ENCODE results near the gene COG6.
A peak's percentile ranks its signal among the peaks of the same experiment; 100 is the strongest.

COG6 gene

GRCh38 chr13:39682788-39683187 lies 27.3 kb downstream of the COG6 start:
- no peak for DNase-seq

DNA sequence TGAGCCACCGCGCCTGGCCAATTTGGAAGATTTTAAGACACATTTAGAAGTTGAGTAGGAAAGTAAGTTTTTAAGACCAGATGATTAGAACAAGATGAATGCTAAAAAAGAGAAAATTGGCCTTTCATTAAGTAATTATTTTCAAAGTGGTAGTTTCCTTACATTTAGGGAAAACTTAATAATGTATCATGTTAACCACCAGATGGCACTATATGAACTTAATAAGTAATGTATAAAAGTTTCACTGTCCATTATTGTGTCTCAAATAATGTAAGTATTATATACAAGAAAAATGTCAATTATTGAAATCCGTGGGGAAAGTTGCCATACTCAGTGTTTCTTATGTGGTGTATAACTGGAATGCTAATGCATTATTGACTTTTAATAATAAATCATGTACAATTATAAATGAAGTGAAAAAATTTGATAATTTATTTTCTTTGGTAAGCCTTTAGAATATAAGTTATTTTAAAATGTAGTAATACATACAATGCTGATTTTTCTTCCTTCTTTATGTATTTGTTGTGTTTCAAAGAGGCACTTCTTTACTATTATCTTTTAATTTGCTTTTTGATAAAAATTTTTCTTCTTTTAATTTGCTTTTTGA lies 29.2 kb downstream of the COG6 start:
- DNase-seq = peak; percentile 34 to 79

DNA sequence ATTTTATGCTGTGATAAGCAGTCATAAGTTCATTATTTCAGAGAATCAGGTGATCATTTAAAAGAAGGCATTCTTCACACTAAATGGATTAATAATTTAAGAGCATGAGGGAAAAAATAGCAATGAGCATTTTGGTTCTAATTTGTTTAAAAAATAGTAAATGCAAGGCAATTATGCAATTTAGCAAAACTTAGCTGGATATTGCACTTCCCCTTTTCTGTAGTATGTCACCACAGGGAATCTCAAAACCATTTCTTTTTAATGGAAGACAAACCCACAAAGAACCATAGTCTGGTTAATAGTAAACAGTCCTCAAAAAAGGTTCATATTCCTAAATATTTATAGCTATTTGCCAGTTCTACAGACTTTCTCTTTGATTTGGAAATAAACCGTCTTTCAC lies 30.2 kb downstream of the COG6 start:
- no peak for DNase-seq

DNA sequence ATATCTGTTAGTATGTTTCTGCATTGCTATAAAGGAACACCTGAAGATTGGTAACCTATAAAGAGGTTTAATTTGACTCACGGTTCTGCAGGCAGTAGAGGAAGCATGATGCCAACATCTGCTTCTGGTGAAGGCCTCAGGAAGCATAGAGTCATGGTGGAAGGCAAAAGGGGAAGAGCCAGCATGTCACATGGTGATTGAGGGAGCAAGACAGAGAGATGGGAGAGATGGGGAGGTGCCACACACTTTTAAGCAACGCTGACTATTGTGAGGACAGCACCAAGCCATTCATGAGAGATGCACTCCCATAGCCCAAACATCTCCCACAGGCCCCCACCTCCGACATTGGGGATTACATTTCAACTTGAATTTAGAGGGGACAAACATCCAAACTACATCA lies 32.8 kb downstream of the COG6 start:
- DNase-seq = no peak

DNA sequence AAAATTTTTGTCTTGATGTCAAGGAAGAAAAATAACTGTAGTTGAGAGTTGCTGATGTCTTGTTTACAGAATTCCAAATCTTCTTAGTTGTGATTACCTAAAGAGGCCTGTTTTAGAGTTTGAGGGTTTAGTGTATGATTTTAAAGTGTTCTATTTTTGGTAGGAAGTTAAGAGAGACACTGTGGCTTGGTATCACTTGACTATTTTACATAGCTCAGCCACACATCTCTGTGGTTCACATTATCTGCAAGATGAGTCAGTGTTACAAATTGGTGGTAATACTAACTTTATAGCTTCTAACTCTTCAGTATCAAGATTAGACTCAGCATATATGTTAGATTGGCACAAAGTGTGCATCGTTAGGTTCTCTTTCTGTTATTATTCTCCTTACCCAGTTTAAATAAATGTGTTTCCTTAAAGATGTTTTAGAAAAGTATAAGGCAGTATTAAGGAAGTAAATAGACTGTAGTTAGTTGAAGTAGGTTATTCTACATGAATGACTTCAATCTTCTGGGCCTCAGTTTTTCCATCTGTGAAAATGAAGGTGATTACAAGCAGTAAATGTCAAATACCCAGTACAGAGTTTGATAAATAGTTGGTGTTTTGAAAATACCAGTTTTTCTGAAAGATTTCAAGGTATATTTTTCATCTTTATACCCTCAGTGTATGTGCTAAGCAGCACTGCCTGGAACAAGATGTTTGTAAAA lies 33.4 kb downstream of the COG6 start:
- DNase-seq = no peak

- no peak for DNase-seq
Measured at GRCh38 chr13:39692660-39693438, 37.4 kb downstream of the COG6 start.

- DNase-seq = no peak
Measured at GRCh38 chr13:39699274-39699673, 43.8 kb downstream of the COG6 start.

DNA sequence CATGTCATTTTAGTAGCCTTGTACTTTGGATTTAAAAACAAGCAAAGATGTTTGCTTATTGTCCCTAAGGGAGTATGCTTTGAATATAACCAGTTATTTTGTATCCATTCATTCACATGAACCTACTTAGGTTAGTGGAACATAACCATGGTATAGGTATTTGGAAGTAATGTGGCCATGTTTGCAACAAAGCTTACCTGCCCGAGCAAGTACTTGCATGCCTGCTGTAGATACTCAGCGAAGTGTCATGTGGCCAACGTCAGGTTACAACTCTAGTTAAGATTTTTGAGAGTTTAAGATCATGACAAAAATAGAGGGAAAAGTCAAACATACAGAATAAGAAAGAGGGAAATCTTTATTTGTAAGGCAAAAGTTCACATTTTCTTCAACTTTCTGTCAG lies 57.2 kb downstream of the COG6 start:
- DNase-seq = no peak

DNA sequence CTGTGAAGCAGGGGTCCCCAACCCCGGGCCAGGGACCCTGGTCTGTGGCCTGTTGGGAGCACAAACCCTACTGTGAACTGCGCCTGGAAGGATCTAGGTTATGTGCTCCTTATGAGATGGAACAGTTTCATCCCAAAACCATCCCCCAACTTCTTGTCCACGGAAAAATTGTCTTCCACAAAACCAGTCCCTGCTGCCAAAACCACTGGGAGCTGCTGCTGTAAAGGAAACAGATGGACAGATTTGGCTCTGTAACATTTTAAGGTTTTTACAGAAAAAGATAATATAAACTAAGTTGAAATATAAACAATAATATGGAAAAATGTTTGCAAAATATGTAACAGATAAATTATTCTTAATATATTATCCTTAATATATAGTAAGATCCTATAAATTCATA lies 73.7 kb downstream of the COG6 start:
- peak; percentile 23 to 58 for DNase-seq

DNA sequence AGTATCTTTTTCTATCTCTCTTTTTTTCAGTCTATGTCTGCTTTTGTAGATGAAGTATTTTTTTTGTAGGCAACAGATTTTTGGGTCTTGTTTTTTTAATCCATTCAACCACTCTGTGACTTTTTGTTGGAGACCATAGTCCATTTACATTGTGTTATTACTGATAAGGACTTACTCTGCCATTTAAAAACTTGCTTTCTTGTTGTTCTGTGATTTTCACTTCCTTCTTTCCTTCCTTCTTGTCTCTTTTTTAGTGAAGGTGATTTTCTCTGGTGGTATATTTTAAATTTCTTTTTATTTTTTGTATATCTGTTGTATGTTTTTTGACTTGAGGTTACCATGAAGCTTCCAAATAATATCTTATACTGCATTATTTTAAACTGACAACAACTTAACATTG lies 79.5 kb downstream of the COG6 start:
- no peak for DNase-seq

DNA sequence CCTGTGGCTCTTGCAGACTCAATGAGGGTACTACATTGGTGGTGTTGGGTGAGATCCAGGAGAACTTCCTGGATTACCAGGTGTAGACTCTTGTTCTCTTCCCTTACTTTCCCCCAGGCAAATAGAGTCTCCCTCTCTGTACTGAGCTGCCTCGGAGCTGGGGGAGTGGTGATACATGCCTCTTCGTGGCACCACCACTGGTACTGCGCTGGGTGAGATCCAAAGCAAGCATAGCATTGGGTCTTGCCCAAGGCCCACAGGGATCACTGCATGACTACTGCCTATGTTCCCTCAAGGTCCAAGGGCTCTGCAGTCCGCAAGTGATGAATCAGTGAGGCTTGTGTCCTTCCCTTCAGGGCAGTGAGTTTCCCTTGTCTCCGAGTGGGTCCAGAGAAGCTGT lies 81.6 kb downstream of the COG6 start:
- DNase-seq = no peak

DNA sequence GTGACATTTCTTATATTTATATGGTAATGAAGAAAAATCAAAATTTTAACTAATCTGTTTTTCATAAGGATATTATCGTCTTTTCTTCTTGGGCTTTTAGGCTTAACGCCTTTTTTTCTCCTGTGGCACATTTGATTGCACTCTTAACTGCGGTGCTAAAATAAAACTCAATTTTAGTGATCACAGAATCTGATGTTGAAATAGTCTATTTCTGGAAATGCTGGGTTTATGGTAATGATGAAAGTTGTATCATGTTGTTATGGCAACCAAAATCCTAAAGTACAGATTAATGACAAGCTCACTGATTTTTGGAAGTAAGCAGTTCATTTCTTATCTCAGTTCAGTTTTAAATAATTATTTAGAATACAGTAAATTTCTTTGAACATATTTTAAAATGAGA lies 85.3 kb downstream of the COG6 start:
- no peak for DNase-seq

DNA sequence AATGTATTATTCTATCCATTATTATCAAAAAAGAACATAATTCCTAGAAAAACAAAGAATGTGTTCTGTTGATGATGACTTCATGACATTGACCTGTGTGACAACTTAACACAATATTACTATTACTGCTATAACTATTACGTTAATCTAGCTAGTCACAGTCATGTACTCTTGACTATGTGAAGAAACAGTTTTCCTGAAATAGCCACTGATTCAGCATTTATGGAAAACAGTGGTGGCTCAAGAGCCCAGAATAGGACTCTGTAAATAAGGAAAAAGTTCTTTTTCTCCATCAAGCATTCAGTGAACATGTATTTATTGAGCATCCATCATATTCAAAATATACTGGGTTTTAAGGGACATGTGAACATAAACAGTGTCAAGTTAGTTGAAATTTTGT lies 93.5 kb downstream of the COG6 start:
- no peak for DNase-seq

DNA sequence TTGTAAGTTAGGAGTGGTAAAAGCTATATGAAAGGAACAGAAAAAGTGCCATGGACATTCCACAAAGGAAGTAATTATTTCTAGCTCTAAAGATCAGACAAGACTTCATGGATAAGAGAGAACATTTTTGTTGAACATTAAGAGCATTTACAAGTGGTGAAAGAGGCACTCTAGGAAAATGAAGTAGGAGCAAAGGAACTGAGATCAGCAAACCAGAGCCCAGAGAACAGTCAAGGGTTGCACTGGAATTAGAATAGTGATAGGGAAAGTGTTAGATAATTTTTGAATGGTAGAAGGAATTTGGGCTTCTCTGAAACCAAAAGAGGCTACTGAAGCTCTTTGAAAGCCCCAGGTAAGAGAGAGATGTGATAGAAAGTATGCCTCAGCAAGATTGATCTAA lies 94.1 kb downstream of the COG6 start:
- no peak for DNase-seq

GRCh38 chr13:39751805-39752204 lies 96.3 kb downstream of the COG6 start:
- DNase-seq = no peak

GRCh38 chr13:39760521-39760920 lies 105.1 kb downstream of the COG6 start:
- DNase-seq = no peak

DNA sequence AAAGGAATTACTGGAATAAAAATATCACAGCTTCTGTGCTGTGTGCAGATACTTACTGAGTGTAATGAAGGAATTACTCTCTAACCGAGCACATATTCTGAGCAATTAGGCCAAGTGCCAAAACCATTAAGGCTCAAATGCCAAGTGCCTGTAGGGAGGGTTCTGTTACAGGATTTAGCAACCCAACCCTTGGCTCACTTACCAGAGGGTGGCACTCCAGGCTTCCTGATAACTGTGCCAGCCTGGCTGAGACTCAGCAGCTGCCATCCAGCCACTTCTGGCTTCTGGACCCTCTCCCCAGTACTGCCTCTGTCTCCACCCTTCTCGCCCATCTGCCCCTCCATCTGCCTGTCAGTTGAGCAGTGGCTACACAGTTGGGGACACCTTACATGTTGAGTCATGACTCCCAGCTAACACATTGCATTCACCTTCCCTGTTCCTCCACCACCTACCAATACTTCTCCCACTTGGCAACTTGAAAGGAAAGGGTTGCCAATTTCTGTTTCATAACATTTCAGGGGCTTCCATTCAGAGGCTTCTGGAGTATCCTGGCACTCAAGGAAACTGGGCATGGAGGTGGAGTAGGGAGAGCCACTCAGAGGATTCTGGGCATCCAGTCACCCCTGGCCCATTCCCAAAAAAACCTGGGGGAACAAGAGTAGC lies 110.5 kb downstream of the COG6 start:
- peak; percentile 99 to 100 for DNase-seq

DNA sequence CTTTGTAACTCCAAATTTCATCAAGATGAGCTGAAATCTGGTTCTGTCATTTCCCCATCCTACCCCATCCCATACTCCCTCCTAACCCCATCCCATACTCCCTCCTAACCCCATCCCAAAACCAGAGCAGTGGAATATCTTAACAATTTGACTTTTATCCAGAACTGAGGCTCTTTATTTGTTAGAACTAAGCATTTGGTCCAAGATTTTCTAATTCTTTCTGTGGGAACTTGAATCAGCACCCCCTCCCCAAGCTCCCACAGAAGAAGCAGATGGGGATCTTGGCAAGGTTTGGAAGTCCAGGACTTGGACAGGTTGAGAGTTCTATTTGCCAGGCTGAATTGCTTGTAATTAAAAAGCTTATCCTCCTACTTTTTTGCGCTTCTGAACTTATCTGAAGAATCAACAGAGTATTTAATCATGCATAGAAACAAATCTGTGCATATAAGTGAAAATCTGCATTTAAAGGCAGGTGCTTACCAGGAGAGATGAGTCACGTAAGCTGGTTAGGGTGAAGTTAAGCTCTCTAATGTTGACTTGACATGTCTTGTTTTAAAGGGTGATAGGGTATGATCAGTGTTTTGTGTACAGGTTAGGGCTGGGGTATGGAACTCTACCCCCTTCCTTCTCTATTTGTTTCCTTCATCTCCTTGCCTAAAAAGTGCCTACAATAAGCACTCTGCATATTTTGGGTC lies 111.1 kb downstream of the COG6 start:
- DNase-seq = peak; percentile 93 to 94

DNA sequence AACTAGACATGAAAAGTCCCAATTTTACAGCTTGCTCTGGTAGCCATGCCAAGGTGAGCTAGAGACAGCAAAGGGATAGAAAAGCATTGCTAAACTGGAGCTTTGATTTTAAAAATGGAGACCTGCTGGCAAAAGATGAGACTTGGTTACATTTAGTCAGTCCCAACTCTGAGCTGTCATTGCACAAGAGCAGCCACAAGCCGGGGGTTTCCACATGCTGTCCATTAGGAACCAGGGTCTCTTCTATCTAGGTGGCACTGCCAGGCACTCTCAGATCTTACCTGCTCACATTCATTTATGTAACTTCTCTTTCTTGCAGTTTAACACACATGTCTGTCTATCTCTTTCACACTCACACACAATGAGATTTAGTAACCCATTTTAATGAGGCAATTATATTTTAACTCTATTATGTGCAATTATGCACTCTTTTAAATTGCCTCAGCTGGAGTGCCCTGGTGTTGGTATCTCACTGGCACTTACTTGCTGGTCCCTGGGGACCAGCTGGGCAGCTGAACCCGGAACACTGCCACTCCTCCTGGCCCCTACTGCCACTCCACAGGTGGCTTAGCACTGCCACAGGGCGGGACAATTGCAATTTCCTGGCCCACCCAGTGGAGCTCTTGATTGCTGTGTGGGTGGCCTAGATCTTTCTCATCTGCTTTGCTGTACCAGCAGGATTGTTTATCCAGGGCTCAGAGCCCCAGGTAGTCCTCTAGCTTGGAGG lies 112.5 kb downstream of the COG6 start:
- peak in 1 of 2 experiments; percentile 49 for DNase-seq

DNA sequence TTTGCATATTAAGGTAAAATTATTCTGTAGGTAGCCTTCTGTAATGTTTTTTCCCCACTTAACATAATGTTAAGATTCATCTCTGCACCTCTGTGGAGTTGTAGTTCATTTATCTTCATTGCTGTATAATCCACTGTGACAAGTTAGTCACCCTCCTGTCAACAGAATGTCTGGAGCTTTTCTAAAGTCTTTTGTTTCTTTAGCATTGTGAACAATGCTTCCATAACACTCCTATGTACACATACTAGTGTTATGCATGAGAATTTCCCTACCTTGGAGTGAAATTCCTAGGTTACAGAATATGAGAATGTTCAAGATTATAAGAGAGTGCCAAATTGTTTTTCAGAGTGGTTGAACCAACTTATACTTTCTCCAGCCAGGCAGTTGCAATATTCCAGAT lies 113.5 kb downstream of the COG6 start:
- DNase-seq = no peak

DNA sequence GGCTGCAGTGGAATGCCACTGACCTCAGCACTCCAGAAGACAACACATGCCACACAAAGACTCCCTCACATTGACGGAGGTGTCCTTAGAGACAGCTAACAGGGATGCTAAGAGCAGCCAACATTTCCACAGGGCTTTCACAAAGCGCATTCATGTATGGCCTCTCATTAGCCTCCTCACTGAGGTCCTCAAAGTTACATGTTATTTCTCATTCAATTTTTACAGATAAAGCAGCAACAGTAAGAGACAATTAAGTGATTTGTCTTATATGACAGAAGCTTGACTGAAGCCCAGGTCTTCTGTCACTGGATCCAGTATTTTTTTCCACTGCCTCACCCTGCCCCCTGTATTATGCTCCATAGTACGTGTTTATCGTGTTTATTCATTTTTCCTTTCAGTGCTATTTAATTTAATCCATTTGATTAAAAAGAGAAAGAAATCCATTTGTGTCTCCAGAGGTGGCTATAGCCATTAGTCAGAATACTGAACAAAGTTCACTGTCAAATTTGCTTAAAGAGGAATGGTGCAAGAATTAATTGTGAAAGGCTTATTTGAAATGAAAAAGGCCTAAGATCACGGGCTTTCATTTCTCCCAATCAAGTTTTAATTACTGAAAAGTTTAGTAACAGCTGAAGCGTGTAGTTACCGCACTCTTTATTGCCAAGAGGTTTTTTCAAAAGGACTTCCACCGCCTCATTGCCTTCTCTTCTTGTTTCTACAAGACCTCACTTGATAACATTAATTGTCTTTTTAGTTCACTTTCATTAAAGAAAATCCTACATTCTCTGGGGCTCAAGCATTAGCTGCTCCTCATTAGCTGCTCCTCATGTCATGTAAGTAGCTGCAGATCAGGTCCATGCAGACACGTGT lies 115.0 kb downstream of the COG6 start:
- no peak for DNase-seq
